ENCODE results near the gene CFAP410.
"Not testable (repeated sequence)": the region's sequence is repeated elsewhere in the genome, so short reads cannot be mapped to it uniquely, and the experiment has no call there.

GRCh38 chr21:44283211-44283785 is 55.9 kb downstream of the CFAP410 start:
- TF ChIP-seq, protein P1, sequence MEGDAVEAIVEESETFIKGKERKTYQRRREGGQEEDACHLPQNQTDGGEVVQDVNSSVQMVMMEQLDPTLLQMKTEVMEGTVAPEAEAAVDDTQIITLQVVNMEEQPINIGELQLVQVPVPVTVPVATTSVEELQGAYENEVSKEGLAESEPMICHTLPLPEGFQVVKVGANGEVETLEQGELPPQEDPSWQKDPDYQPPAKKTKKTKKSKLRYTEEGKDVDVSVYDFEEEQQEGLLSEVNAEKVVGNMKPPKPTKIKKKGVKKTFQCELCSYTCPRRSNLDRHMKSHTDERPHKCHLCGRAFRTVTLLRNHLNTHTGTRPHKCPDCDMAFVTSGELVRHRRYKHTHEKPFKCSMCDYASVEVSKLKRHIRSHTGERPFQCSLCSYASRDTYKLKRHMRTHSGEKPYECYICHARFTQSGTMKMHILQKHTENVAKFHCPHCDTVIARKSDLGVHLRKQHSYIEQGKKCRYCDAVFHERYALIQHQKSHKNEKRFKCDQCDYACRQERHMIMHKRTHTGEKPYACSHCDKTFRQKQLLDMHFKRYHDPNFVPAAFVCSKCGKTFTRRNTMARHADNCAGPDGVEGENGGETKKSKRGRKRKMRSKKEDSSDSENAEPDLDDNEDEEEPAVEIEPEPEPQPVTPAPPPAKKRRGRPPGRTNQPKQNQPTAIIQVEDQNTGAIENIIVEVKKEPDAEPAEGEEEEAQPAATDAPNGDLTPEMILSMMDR (IDR thresholded peaks at IDR 0.05) = not testable (repeated sequence)
- not testable (repeated sequence) for TF ChIP-seq POLR2A (IDR thresholded peaks at IDR 0.05)
